A549 (cell line): Measurements from ENCODE around the gene BCL2A1. TPM values are rescaled to one million over a fixed set of nuclear protein-coding genes. Genes with fewer than 3 reads are reported as not detected.
"Not testable (repeated sequence)": the region's sequence is repeated elsewhere in the genome, so short reads cannot be mapped to it uniquely, and the experiment has no call there.

Source experiments
- ATAC-seq, 2 experiments: fragments of 200-7000 bp in 1 of 2; fragments of >200 bp in 1 of 2; cut with Nextera tagmentation in 1 of 2; cut with Tn5 transposase in 1 of 2; 3 replicates each; pipeline versions ENCODE4 v1.8.0 to v1.9.1; 2018 to 2020; ENCODE audit warnings: mild to moderate bottlenecking in 1 of 2, moderate library complexity in 1 of 2
- CTCF ChIA-PET: fragments of 300-600 bp; sonication (Branson Sonifier 250); formaldehyde crosslinking; extraction: SDS; loops from one replicate; lab custom pipeline; 2021; ENCODE audit warnings: antibody characterized with exemption, inconsistent platforms; lab: Yijun Ruan, JAX
- POLR2A ChIA-PET: fragments of 350-600 bp; formaldehyde crosslinking; extraction: SDS; loops from one replicate; lab custom pipeline; 2021; ENCODE audit warnings: antibody characterized with exemption, inconsistent platforms; lab: Yijun Ruan, JAX
- DNase-seq, 2 experiments: peaks; one replicate each; pipeline versions ENCODE4 v3.0.0 to v3.0.0-alpha.2; 2011 to 2016; ENCODE audit warnings: low read depth in 1 of 2, low spot score in 1 of 2
- FAIRE-seq: peaks from 2 replicates; lab custom pipeline; 2011; peaks lifted over from hg19 to GRCh38; lab: Jason Lieb, UNC
- H3K27ac ChIP-seq, 2 experiments: fragments of >200 bp; sonication (Bioruptor Twin); formaldehyde crosslinking; 3 replicates each; pipeline ENCODE4 v1.5.1; 2016 to 2017
- H3K4me1 ChIP-seq: fragments of >200 bp; sonication (Bioruptor Twin); formaldehyde crosslinking; 3 replicates; pipeline ENCODE4 v1.6.1; 2016
- H3K4me2 ChIP-seq: fragments of >200 bp; sonication (Bioruptor Twin); formaldehyde crosslinking; 3 replicates; pipeline ENCODE4 v1.6.1; 2016
- H3K4me3 ChIP-seq: fragments of >200 bp; sonication (Bioruptor Twin); formaldehyde crosslinking; 3 replicates; pipeline ENCODE4 v1.5.1; 2016
- H3K9me3 ChIP-seq: fragments of >200 bp; sonication (Bioruptor Twin); formaldehyde crosslinking; 3 replicates; pipeline ENCODE4 v1.6.1; 2016
- BCL3 ChIP-seq: fragments of >200 bp; sonication (Bioruptor Twin); formaldehyde crosslinking; IDR thresholded peaks from 3 replicates; pipeline ENCODE4 v1.6.1; 2016
- CBX2 ChIP-seq: fragments of 200-600 bp; sonication (generic); IDR thresholded peaks from 2 replicates; pipeline ENCODE4 v1.6.1; 2016; ENCODE audit warnings: low read depth, mild to moderate bottlenecking, borderline replicate concordance
- EP300 ChIP-seq, 2 experiments: fragments of >200 bp; sonication (Bioruptor Twin); formaldehyde crosslinking; IDR thresholded peaks; 2 replicates in 1 of 2; 3 replicates in 1 of 2; pipeline ENCODE4 v1.6.1; 2016 to 2017
- ESRRA ChIP-seq: fragments of 150-350 bp; IDR thresholded peaks from 2 replicates; pipeline ENCODE4 v1.6.1; 2014; ENCODE audit warnings: mild to moderate bottlenecking, low read length, borderline replicate concordance
- FOSL2 ChIP-seq, 2 experiments: fragments of 450-650 bp in 1 of 2; fragments of >200 bp in 1 of 2; sonication (Bioruptor Twin) in 1 of 2; formaldehyde crosslinking; IDR thresholded peaks; 2 replicates each; pipeline versions ENCODE4 v1.5.0 to v1.6.1; 2016 to 2020; ENCODE audit warnings: mild to moderate bottlenecking in 1 of 2, moderate library complexity in 1 of 2
- FOXS1 ChIP-seq: fragments of 250-450 bp; sonication (Bioruptor Pico); IDR thresholded peaks from 2 replicates; pipeline ENCODE4 v1.5.0; 2020; ENCODE audit warnings: mild to moderate bottlenecking, moderate library complexity
- HDAC2 ChIP-seq: fragments of 200-600 bp; sonication (generic); IDR thresholded peaks from 2 replicates; pipeline ENCODE4 v1.6.1; 2016
- HOXA7 ChIP-seq: fragments of 250-450 bp; sonication (Bioruptor Pico); IDR thresholded peaks from 2 replicates; pipeline ENCODE4 v1.5.0; 2020; ENCODE audit warnings: mild to moderate bottlenecking, moderate library complexity
- HOXB5 ChIP-seq: fragments of 250-450 bp; sonication (Bioruptor Pico); IDR thresholded peaks from 2 replicates; pipeline ENCODE4 v1.5.0; 2020; ENCODE audit warnings: mild to moderate bottlenecking, moderate library complexity
- JUN ChIP-seq, 2 experiments: fragments of >200 bp; sonication (Bioruptor Twin); formaldehyde crosslinking; IDR thresholded peaks; 2 replicates in 1 of 2; 3 replicates in 1 of 2; pipeline ENCODE4 v1.6.1; 2016 to 2017
- MAZ ChIP-seq: fragments of 150-350 bp; IDR thresholded peaks from 2 replicates; pipeline ENCODE4 v1.6.1; 2014; ENCODE audit warnings: antibody characterized with exemption, low read depth, low read length, borderline replicate concordance
- PHF8 ChIP-seq: fragments of 200-600 bp; sonication (generic); IDR thresholded peaks from 2 replicates; pipeline ENCODE4 v1.6.1; 2016; ENCODE audit warnings: low read depth, mild to moderate bottlenecking, antibody characterized with exemption, moderate library complexity, borderline replicate concordance
- POLR2AphosphoS2 ChIP-seq: conservative IDR thresholded peaks from 2 replicates; pipeline ENCODE4 v1.6.1; 2012; ENCODE audit warnings: low read length, improper control_type of control experiment, inconsistent platforms
- SREBF2 ChIP-seq: fragments of 450-650 bp; IDR thresholded peaks from 2 replicates; pipeline ENCODE4 v1.6.1; 2014; ENCODE audit warnings: mild to moderate bottlenecking, moderate library complexity
- USF2 ChIP-seq: fragments of 450-650 bp; IDR thresholded peaks from 2 replicates; pipeline ENCODE4 v1.6.1; 2014; ENCODE audit warnings: antibody characterized with exemption
- ZC3H11A ChIP-seq: fragments of 450-650 bp; IDR thresholded peaks from 2 replicates; pipeline ENCODE4 v1.6.1; 2014; ENCODE audit warnings: antibody characterized with exemption, mild to moderate bottlenecking
- ZNF302 ChIP-seq: fragments of 250-450 bp; sonication (Bioruptor Pico); IDR thresholded peaks from 2 replicates; pipeline ENCODE4 v1.9.0; 2021; ENCODE audit warnings: inconsistent platforms, mild to moderate bottlenecking, moderate library complexity
- WGBS: methylation state at CpG from one replicate; pipeline ENCODE4 v1.1.6; 2017; ENCODE audit errors: missing lambda C conversion rate; 5-methylcytosine and 5-hydroxymethylcytosine counted together
- polyA plus RNA-seq, 4 experiments: library from polyadenylated mRNA; depleted of rRNA in 3 of 4; stranded (reverse); fragments of >200 nt; fragmentation: RNase III in 1 of 4; extraction: RNeasy Plus Mini Kit Qiagen cat#74134 plus additional on column Dnase treatment in 1 of 4; gene quantifications; 2 replicates in 3 of 4; 3 replicates in 1 of 4; pipeline ENCODE4 v1.2.3, GENCODE V29; 2011 to 2017
- TF ChIP-seq, protein P1 (sequence below): fragments of 150-350 bp; IDR thresholded peaks from 2 replicates; pipeline ENCODE4 v1.6.1; 2014; ENCODE audit warnings: low read depth, mild to moderate bottlenecking, low read length
- TF ChIP-seq, protein P2 (sequence below): fragments of >200 bp; sonication (Bioruptor Twin); formaldehyde crosslinking; IDR thresholded peaks from 2 replicates; pipeline ENCODE4 v1.6.1; 2016
- TF ChIP-seq, protein P3 (sequence below): fragments of 200-600 bp; sonication (generic); IDR thresholded peaks from 2 replicates; pipeline ENCODE4 v1.6.1; 2016; ENCODE audit warnings: antibody characterized with exemption, mild to moderate bottlenecking, moderate library complexity

The BCL2A1 gene
- polyA plus RNA-seq, 2 of the 4 experiments (the other 2 are of a cell fraction): 14.0 to 20.1 TPM

DNA sequence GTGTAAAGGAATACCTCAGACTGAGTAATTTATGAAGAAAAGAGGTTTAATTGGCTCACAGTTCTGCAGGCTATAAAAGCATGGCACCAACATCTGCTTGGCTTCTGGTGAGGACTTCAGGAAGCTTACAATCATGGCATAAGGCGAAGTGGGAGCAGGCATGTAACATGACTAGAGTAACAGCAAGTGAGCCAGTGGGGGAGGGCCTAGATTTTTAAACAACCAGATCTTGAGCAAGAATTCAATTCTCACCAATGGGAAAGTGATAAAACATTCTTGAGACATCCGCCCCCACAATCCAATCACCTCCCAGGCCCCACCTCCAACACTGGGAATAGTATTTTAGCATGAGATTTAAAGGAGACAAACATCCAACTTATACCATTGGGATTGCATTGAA lies 44.2 kb upstream of the BCL2A1 start:
- no peaks in the 10 kb centered on the region for H3K9me3 ChIP-seq
- CTCF ChIA-PET: interaction anchor here (0.6 kb wide), 1 partner anchor 802 kb away, joined by 3 read pairs; no protein-coding TSS in a partner anchor
- no peak for ATAC-seq
- H3K4me1 ChIP-seq: peaks cover 22% of the 10 kb centered on the region
- DNase-seq: no peak
- no peak for FAIRE-seq
- POLR2A ChIA-PET: no interaction called here
- 84% methylated on average over 2 of the region's 2 CpGs for WGBS
- H3K27ac ChIP-seq: no peak overlapping the region
- no peak overlapping the region for H3K4me3 ChIP-seq
- TF ChIP-seq CBX2 (no peak), EP300 (IDR thresholded peaks at IDR 0.05) (no peak), MAZ (no peak), HOXA7 (CRISPR knock-in tag) (no peak)
- no peak overlapping the region for H3K4me2 ChIP-seq

DNA sequence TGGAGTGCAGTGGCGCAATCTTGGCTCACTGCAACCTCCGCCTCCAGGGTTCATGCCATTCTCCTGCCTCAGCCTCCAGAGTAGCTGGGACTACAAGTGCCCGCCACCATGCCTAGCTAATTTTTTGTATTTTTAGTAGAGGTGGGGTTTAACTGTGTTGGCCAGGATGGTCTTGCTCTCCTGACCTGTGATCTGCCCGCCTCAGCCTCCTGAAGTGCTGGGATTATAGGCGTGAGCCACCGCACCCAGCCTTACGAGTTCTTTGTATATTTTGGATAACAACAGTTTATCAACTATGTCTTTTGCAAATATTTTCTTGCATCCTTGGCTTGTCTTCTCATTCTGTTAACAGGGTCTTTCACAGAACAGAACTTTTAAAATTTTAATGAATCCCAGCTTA lies 43.2 kb upstream of the BCL2A1 start:
- H3K4me2 ChIP-seq, ATAC-seq, H3K4me3 ChIP-seq, FAIRE-seq, H3K27ac ChIP-seq, DNase-seq, H3K9me3 ChIP-seq, POLR2A ChIA-PET: not testable (repeated sequence)
- peaks cover 26% of the 10 kb centered on the region for H3K4me1 ChIP-seq
- 95% methylated on average over 7 of the region's 7 CpGs for WGBS
- CTCF ChIA-PET: interaction anchor here (0.6 to 0.7 kb wide), 2 partner anchors 35 to 1882 kb away, joined by 3 read pairs; no protein-coding TSS in a partner anchor

- Histone ChIP-seq H3K4me3 (no peak overlapping the region), H3K4me1 (peaks cover 26% of the 10 kb centered on the region), H3K9me3 (no peaks in the 10 kb centered on the region), H3K4me2 (peak overlapping the region; percentile 2; the same call in 2 of the 3 replicates), H3K27ac (no peak overlapping the region)
- 81% methylated on average over 6 of the region's 6 CpGs for WGBS
- ATAC-seq (no peak), FAIRE-seq (peak; percentile 67), DNase-seq (no peak)
- no peak for TF ChIP-seq PHF8
- TF ChIP-seq, protein P1, sequence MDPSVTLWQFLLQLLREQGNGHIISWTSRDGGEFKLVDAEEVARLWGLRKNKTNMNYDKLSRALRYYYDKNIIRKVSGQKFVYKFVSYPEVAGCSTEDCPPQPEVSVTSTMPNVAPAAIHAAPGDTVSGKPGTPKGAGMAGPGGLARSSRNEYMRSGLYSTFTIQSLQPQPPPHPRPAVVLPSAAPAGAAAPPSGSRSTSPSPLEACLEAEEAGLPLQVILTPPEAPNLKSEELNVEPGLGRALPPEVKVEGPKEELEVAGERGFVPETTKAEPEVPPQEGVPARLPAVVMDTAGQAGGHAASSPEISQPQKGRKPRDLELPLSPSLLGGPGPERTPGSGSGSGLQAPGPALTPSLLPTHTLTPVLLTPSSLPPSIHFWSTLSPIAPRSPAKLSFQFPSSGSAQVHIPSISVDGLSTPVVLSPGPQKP: no peak
- no peak for TF ChIP-seq FOXS1 (CRISPR knock-in tag)
- TF ChIP-seq ESRRA: no peak
- TF ChIP-seq JUN (IDR thresholded peaks at IDR 0.05): no peak
- no peak for TF ChIP-seq HOXB5 (CRISPR knock-in tag)
- CTCF ChIA-PET: interaction anchor here (1.6 kb wide), 1 partner anchor 10 kb away, joined by 3 read pairs; no protein-coding TSS in a partner anchor
- POLR2A ChIA-PET: no interaction called here
Measured at GRCh38 chr15:80012060-80012726, 41.2 kb upstream of the BCL2A1 start.

DNA sequence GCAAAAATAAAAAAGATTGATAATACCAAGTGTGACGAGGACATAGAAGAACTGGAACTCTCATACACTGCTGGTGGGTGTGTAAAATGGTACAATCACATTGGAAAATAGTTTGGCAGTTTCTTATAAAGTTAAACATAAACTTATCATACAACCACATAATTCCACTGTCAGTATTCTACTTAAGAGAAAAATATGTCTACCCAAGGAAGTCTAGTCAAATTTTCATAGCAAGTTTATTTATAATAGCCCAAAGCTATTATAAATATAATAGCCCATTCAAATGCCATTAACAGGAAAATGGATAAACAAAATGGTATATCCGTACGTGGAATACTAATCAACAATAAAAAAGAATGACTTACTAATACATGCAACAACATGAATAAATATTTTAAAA lies 40.6 kb upstream of the BCL2A1 start:
- CTCF ChIA-PET: interaction anchor here (1.6 kb wide), 1 partner anchor 10 kb away, joined by 3 read pairs; no protein-coding TSS in a partner anchor
- TF ChIP-seq ZNF302 (CRISPR knock-in tag) (no peak), FOSL2 (IDR thresholded peaks at IDR 0.05) (no peak), FOSL2 (CRISPR knock-in tag; IDR thresholded peaks at IDR 0.05) (no peak), POLR2AphosphoS2 (no peak), BCL3 (no peak), HDAC2 (no peak), USF2 (no peak), ZC3H11A (no peak), FOXS1 (CRISPR knock-in tag) (no peak), SREBF2 (no peak)
- TF ChIP-seq, protein P2, sequence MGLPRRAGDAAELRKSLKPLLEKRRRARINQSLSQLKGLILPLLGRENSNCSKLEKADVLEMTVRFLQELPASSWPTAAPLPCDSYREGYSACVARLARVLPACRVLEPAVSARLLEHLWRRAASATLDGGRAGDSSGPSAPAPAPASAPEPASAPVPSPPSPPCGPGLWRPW: no peak
- TF ChIP-seq, protein P3, sequence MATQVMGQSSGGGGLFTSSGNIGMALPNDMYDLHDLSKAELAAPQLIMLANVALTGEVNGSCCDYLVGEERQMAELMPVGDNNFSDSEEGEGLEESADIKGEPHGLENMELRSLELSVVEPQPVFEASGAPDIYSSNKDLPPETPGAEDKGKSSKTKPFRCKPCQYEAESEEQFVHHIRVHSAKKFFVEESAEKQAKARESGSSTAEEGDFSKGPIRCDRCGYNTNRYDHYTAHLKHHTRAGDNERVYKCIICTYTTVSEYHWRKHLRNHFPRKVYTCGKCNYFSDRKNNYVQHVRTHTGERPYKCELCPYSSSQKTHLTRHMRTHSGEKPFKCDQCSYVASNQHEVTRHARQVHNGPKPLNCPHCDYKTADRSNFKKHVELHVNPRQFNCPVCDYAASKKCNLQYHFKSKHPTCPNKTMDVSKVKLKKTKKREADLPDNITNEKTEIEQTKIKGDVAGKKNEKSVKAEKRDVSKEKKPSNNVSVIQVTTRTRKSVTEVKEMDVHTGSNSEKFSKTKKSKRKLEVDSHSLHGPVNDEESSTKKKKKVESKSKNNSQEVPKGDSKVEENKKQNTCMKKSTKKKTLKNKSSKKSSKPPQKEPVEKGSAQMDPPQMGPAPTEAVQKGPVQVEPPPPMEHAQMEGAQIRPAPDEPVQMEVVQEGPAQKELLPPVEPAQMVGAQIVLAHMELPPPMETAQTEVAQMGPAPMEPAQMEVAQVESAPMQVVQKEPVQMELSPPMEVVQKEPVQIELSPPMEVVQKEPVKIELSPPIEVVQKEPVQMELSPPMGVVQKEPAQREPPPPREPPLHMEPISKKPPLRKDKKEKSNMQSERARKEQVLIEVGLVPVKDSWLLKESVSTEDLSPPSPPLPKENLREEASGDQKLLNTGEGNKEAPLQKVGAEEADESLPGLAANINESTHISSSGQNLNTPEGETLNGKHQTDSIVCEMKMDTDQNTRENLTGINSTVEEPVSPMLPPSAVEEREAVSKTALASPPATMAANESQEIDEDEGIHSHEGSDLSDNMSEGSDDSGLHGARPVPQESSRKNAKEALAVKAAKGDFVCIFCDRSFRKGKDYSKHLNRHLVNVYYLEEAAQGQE: no peak
- TF ChIP-seq, protein P1: no peak

More for the DNA sequence above, 40.6 kb upstream of the BCL2A1 start:
- DNase-seq: no peak
- no peak for FAIRE-seq
- POLR2A ChIA-PET: no interaction called here
- no peak overlapping the region for H3K4me3 ChIP-seq
- WGBS: 87% methylated on average over 3 of the region's 3 CpGs
- no peak overlapping the region for H3K27ac ChIP-seq
- H3K4me2 ChIP-seq: no peak overlapping the region
- no peak for ATAC-seq
- no peaks in the 10 kb centered on the region for H3K9me3 ChIP-seq
- peaks cover 26% of the 10 kb centered on the region for H3K4me1 ChIP-seq
